MM.1S (cell line): ENCODE data around the gene PLBD2.

Experiments
- CTCF ChIP-seq: fragments of 300-600 bp; sonication (generic); IDR thresholded peaks from 2 replicates; pipeline ENCODE4 v1.5.1; 2016; ENCODE audit warnings: antibody characterized with exemption, low read length, mixed read lengths
- EZH2 ChIP-seq: fragments of 300-600 bp; sonication (generic); optimal IDR thresholded peaks from 2 replicates; pipeline ENCODE3; 2017; ENCODE audit warnings: low read depth, mild to moderate bottlenecking, antibody characterized with exemption, low read length, mixed read lengths
- EZH2phosphoT487 ChIP-seq: fragments of 300-600 bp; sonication (generic); IDR thresholded peaks from 2 replicates; pipeline ENCODE4 v1.6.1; 2018; ENCODE audit warnings: antibody characterized with exemption, low read length

GRCh38 chr12:113405694-113406093 is 47.3 kb downstream of the PLBD2 start:
- no peak for TF ChIP-seq CTCF
- no peak for TF ChIP-seq EZH2phosphoT487
- TF ChIP-seq EZH2: no peak
